Measurements from ENCODE around the gene AHCYL2. TPM values are rescaled to one million over a fixed set of nuclear protein-coding genes. Genes with fewer than 3 reads are reported as not detected.
"Not testable (repeated sequence)": the region's sequence is repeated elsewhere in the genome, so short reads cannot be mapped to it uniquely, and the experiment has no call there.

AHCYL2 gene
- total and polyA plus RNA-seq, 2 donors (not counting 3 experiments of a cell fraction or from before 2014, with no cell fraction given), result 10.8 to 13.5 TPM

DNA sequence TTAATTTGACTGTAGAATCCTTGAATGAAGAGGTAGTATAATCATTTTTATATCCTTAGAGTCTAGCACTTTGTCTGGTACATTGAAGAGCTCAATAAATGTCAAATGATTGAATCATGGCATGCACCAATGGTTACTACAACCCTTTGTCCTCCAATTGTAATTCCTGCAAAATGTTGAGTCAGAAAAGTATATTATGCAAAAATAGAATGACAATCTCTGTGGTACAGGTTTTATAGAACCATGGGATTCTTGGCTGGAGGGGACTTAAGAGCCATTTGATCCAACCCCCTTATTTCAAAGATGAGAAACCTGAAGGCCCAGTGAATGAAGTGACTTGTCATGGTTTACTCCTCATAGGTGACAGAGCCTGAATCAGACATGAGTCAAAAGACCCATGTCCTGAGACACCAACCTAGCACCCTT lies 246.6 kb downstream of the AHCYL2 start:
- Histone ChIP-seq H3K4me2 (ENCODE audit: insufficient read depth, low read length) (no peak overlapping the region), H2AFZ (ENCODE audit: low read depth, low read length) (no peak overlapping the region), H3K79me2 (ENCODE audit: control insufficient read depth, insufficient read depth, low read length) (no peaks in the 10 kb centered on the region), H3K4me3 (replicated peaks in 1 of 3; ENCODE audit: insufficient read depth in 1 of 3, low read depth in 1 of 3, low read length in 3 of 3) (no peak overlapping the region), H3K27me3 (ENCODE audit: control insufficient read depth in 2 of 2, insufficient read depth in 2 of 2, low read length in 2 of 2) (no peaks in the 10 kb centered on the region), H3K9me1 (replicated peaks; ENCODE audit: control insufficient read depth, extremely low read depth, insufficient read depth, low read length) (no peaks in the 10 kb centered on the region), H4K20me1 (replicated peaks; ENCODE audit: control insufficient read depth, extremely low read depth, insufficient read depth, low read length) (no peaks in the 10 kb centered on the region), H3K9ac (replicated peaks; ENCODE audit: extremely low read depth, insufficient read depth, low read length) (no peak overlapping the region), H3K4me1 (ENCODE audit: control insufficient read depth, extremely low read depth, insufficient read depth, low read length) (no peaks in the 10 kb centered on the region), H3K27ac (ENCODE audit: insufficient read depth, low read depth, low read length) (no peak overlapping the region), H3K9me3 (replicated peaks; ENCODE audit: control insufficient read depth, insufficient read depth, low read length) (no peaks in the 10 kb centered on the region), H3K36me3 (ENCODE audit: control insufficient read depth in 2 of 2, extremely low read depth in 1 of 2, insufficient read depth in 2 of 2, low read length in 2 of 2) (no peaks in the 10 kb centered on the region)
- TF ChIP-seq MYC (IDR thresholded peaks at IDR 0.05; ENCODE audit: low read depth, low read length) (no peak), POLR2AphosphoS5 (IDR thresholded peaks at IDR 0.05; ENCODE audit: insufficient read depth, low read depth, low read length) (no peak), FOS (IDR thresholded peaks at IDR 0.05; ENCODE audit: borderline replicate concordance, insufficient read depth, low read length) (no peak), GATA2 (IDR thresholded peaks at IDR 0.05; ENCODE audit: insufficient read depth, insufficient read length, low read depth, low read length) (no peak), POLR2A (IDR thresholded peaks at IDR 0.05; ENCODE audit: low read depth, low read length) (no peak), JUN (IDR thresholded peaks at IDR 0.05; ENCODE audit: borderline replicate concordance, insufficient read depth, insufficient read length, low read depth) (no peak), EZH2 (IDR thresholded peaks at IDR 0.05; ENCODE audit: borderline replicate concordance, low read depth, low read length, severe bottlenecking) (no peak)
- TF ChIP-seq, protein P1, sequence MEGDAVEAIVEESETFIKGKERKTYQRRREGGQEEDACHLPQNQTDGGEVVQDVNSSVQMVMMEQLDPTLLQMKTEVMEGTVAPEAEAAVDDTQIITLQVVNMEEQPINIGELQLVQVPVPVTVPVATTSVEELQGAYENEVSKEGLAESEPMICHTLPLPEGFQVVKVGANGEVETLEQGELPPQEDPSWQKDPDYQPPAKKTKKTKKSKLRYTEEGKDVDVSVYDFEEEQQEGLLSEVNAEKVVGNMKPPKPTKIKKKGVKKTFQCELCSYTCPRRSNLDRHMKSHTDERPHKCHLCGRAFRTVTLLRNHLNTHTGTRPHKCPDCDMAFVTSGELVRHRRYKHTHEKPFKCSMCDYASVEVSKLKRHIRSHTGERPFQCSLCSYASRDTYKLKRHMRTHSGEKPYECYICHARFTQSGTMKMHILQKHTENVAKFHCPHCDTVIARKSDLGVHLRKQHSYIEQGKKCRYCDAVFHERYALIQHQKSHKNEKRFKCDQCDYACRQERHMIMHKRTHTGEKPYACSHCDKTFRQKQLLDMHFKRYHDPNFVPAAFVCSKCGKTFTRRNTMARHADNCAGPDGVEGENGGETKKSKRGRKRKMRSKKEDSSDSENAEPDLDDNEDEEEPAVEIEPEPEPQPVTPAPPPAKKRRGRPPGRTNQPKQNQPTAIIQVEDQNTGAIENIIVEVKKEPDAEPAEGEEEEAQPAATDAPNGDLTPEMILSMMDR (IDR thresholded peaks at IDR 0.05; ENCODE audit: extremely low read depth in 1 of 2, insufficient read depth in 1 of 2, low read depth in 1 of 2, low read length in 2 of 2), result no peak
- TF ChIP-seq, protein P2, sequence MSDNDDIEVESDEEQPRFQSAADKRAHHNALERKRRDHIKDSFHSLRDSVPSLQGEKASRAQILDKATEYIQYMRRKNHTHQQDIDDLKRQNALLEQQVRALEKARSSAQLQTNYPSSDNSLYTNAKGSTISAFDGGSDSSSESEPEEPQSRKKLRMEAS (IDR thresholded peaks at IDR 0.05; ENCODE audit: insufficient read depth, insufficient read length), result no peak
- dilution Hi-C loops (cut with MboI; ENCODE audit: extremely low pct_ligation_motif_present, low sequenced_read_pairs), result no loop called here
- ChIA-PET POLR2A (no interaction called here), CTCF (interaction anchor here (0.6 to 11.6 kb wide), 34 partner anchors 9 to 539 kb away, joined by 3 to 321 read pairs (median 5); partner anchors contain the start of gene STRIP2)
- DNase-seq (ENCODE audit: low read depth, low spot score) (no peak), FAIRE-seq (no peak)
- intact Hi-C loops (cut with micrococcal nuclease), result loop anchor here (10.0 kb wide), 1 partner anchor 543 kb away; no protein-coding TSS in a partner anchor
- BruUV-seq (replicated peaks), result no TSS peak

DNA sequence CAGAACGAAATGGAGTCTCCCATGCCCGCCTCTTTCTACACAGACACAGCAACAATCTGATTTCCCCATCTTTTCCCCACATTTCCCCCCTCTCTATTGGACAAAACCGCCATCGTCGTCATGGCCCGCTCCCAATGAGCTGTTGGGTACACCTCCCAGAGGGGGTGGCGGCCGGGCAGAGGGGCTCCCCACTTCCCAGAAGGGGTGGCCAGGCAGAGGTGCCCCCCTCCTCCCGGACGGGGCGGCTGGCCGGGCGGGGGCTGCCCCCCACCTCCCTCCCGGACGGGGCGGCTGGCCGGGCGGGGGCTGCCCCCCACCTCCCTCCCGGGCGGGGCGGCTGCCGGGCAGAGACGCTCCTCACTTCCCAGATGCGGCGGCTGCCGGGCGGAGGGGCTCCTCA lies 251.1 kb downstream of the AHCYL2 start:
- H3K9ac ChIP-seq (replicated peaks; ENCODE audit: extremely low read depth, insufficient read depth, low read length); H3K4me2 ChIP-seq (ENCODE audit: insufficient read depth, low read length); DNase-seq (ENCODE audit: low read depth, low spot score); POLR2A ChIA-PET; H3K4me3 ChIP-seq (replicated peaks in 1 of 3; ENCODE audit: insufficient read depth in 1 of 3, low read depth in 1 of 3, low read length in 3 of 3); H3K9me1 ChIP-seq (replicated peaks; ENCODE audit: control insufficient read depth, extremely low read depth, insufficient read depth, low read length); H3K9me3 ChIP-seq (replicated peaks; ENCODE audit: control insufficient read depth, insufficient read depth, low read length); H3K27me3 ChIP-seq (ENCODE audit: control insufficient read depth in 2 of 2, insufficient read depth in 2 of 2, low read length in 2 of 2); H2AFZ ChIP-seq (ENCODE audit: low read depth, low read length); H3K79me2 ChIP-seq (ENCODE audit: control insufficient read depth, insufficient read depth, low read length); H4K20me1 ChIP-seq (replicated peaks; ENCODE audit: control insufficient read depth, extremely low read depth, insufficient read depth, low read length); BruUV-seq (replicated peaks); FAIRE-seq; CTCF ChIA-PET; H3K36me3 ChIP-seq (ENCODE audit: control insufficient read depth in 2 of 2, extremely low read depth in 1 of 2, insufficient read depth in 2 of 2, low read length in 2 of 2); H3K4me1 ChIP-seq (ENCODE audit: control insufficient read depth, extremely low read depth, insufficient read depth, low read length); dilution Hi-C loops (cut with MboI; ENCODE audit: extremely low pct_ligation_motif_present, low sequenced_read_pairs); H3K27ac ChIP-seq (ENCODE audit: insufficient read depth, low read depth, low read length): not testable (repeated sequence)
- intact Hi-C loops (cut with micrococcal nuclease), result loop anchor here (10.0 kb wide), 1 partner anchor 539 kb away; no protein-coding TSS in a partner anchor

DNA sequence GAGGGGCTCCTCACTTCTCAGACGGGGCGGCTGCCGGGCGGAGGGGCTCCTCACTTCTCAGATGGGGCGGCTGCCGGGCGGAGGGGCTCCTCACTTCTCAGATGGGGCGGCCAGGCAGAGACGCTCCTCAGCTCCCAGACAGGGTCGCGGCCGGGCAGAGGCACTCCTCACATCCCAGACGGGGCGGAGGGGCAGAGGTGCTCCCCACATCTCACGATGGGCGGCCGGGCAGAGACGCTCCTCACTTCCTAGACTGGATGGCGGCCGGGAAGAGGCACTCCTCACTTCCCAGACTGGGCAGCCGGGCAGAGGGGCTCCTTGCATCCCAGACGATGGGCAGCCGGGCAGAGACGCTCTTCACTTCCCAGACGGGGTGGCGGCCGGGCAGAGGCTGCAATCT lies 251.6 kb downstream of the AHCYL2 start:
- H3K36me3 ChIP-seq (ENCODE audit: control insufficient read depth in 2 of 2, extremely low read depth in 1 of 2, insufficient read depth in 2 of 2, low read length in 2 of 2); H2AFZ ChIP-seq (ENCODE audit: low read depth, low read length); H3K4me2 ChIP-seq (ENCODE audit: insufficient read depth, low read length); H3K79me2 ChIP-seq (ENCODE audit: control insufficient read depth, insufficient read depth, low read length); H4K20me1 ChIP-seq (replicated peaks; ENCODE audit: control insufficient read depth, extremely low read depth, insufficient read depth, low read length); POLR2A ChIA-PET; BruUV-seq (replicated peaks); dilution Hi-C loops (cut with MboI; ENCODE audit: extremely low pct_ligation_motif_present, low sequenced_read_pairs); H3K9me3 ChIP-seq (replicated peaks; ENCODE audit: control insufficient read depth, insufficient read depth, low read length); FAIRE-seq; H3K9me1 ChIP-seq (replicated peaks; ENCODE audit: control insufficient read depth, extremely low read depth, insufficient read depth, low read length); CTCF ChIA-PET; H3K4me1 ChIP-seq (ENCODE audit: control insufficient read depth, extremely low read depth, insufficient read depth, low read length); H3K9ac ChIP-seq (replicated peaks; ENCODE audit: extremely low read depth, insufficient read depth, low read length); H3K27me3 ChIP-seq (ENCODE audit: control insufficient read depth in 2 of 2, insufficient read depth in 2 of 2, low read length in 2 of 2); DNase-seq (ENCODE audit: low read depth, low spot score); H3K27ac ChIP-seq (ENCODE audit: insufficient read depth, low read depth, low read length); H3K4me3 ChIP-seq (replicated peaks in 1 of 3; ENCODE audit: insufficient read depth in 1 of 3, low read depth in 1 of 3, low read length in 3 of 3): not testable (repeated sequence)
- intact Hi-C loops (cut with micrococcal nuclease), result loop anchor here (10.0 kb wide), 1 partner anchor 538 kb away; no protein-coding TSS in a partner anchor
